PC-9 (cell line): Measurements from ENCODE around the gene TCF12. TPM values are rescaled to one million over a fixed set of nuclear protein-coding genes. Genes with fewer than 3 reads are reported as not detected.

ENCODE experiments used
- BruUV-seq: library from RNA; stranded (reverse); fragments of 400-500 nt; replicated peaks from 2 replicates; lab custom pipeline; 2021; lab: Mats Ljungman, UMichigan
- CTCF ChIA-PET: fragments of 300-600 bp; sonication (Branson Sonifier 250); formaldehyde crosslinking; loops from one replicate; lab custom pipeline; 2022; ENCODE audit warnings: antibody characterized with exemption; lab: Charles Lee
- POLR2A ChIA-PET: fragments of 300-600 bp; sonication (Branson Sonifier 250); formaldehyde crosslinking; loops from one replicate; lab custom pipeline; 2022; ENCODE audit warnings: antibody characterized with exemption; ENCODE audit not compliant: unreplicated experiment; lab: Charles Lee
- DNase-seq, 2 experiments: peaks; one replicate each; pipeline versions ENCODE4 v3.0.0 to v3.0.0-alpha.2; 2015 to 2022; ENCODE audit warnings: mixed read lengths in 1 of 2
- H2AFZ ChIP-seq: fragments of 200-600 bp; sonication (generic); 2 replicates; pipeline ENCODE4 v1.8.1; 2017; ENCODE audit warnings: antibody characterized with exemption
- H3F3A ChIP-seq: fragments of 200-600 bp; sonication (generic); 2 replicates; pipeline ENCODE4 v1.8.1; 2017; ENCODE audit warnings: antibody characterized with exemption, mild to moderate bottlenecking, low read depth; ENCODE audit not compliant: insufficient read depth
- H3K27ac ChIP-seq: fragments of 200-600 bp; sonication (generic); 2 replicates; pipeline ENCODE4 v1.6.1; 2016; ENCODE audit warnings: mixed run types
- H3K27me3 ChIP-seq: fragments of 200-600 bp; sonication (generic); 2 replicates; pipeline ENCODE4 v1.6.1; 2016; ENCODE audit warnings: low read depth, mixed run types; ENCODE audit not compliant: insufficient read depth
- H3K36me3 ChIP-seq: fragments of 200-600 bp; sonication (generic); 2 replicates; pipeline ENCODE4 v1.6.1; 2016; ENCODE audit warnings: low read depth, mixed run types
- H3K4me1 ChIP-seq: fragments of 200-600 bp; sonication (generic); replicated peaks from 2 replicates; pipeline ENCODE4 v1.6.1; 2016; ENCODE audit warnings: mixed run types; ENCODE audit not compliant: insufficient read depth
- H3K4me2 ChIP-seq: fragments of 200-600 bp; sonication (generic); 2 replicates; pipeline ENCODE4 v1.6.1; 2017; ENCODE audit warnings: mixed run types
- H3K4me3 ChIP-seq: fragments of 200-600 bp; sonication (generic); 2 replicates; pipeline ENCODE4 v1.6.1; 2016; ENCODE audit warnings: mixed run types
- H3K79me2 ChIP-seq: fragments of 200-600 bp; sonication (generic); 2 replicates; pipeline ENCODE4 v1.6.1; 2017; ENCODE audit warnings: low read depth, mixed run types
- H3K9me2 ChIP-seq: fragments of 200-600 bp; sonication (generic); 2 replicates; pipeline ENCODE4 v1.8.1; 2017; ENCODE audit warnings: mild to moderate bottlenecking; ENCODE audit not compliant: insufficient read depth
- H3K9me3 ChIP-seq: fragments of 200-600 bp; sonication (generic); 2 replicates; pipeline ENCODE4 v1.8.1; 2016; ENCODE audit warnings: low read depth; ENCODE audit not compliant: insufficient read depth
- H4K20me1 ChIP-seq: fragments of 200-600 bp; sonication (generic); 2 replicates; pipeline ENCODE4 v1.8.1; 2017; ENCODE audit not compliant: insufficient read depth
- EZH2 ChIP-seq: fragments of 200-600 bp; sonication (generic); IDR thresholded peaks from 2 replicates; pipeline ENCODE4 v1.8.0; 2017; ENCODE audit warnings: antibody characterized with exemption, low read depth
- intact Hi-C: fragments of 100-400 bp; cut with micrococcal nuclease; formaldehyde crosslinking; loops from one replicate; pipeline ENCODE4 v1.10.0; 2022; ENCODE audit not compliant: unreplicated experiment
- total RNA-seq: library from RNA; stranded (reverse); gene quantifications from 2 replicates; pipeline ENCODE4 v1.2.3, GENCODE V29; 2021
- TF ChIP-seq, protein P1 (sequence below): fragments of 200-600 bp; sonication (generic); conservative IDR thresholded peaks from 2 replicates; pipeline ENCODE4 v1.6.1; 2017; ENCODE audit warnings: mixed run types, antibody characterized with exemption, mild to moderate bottlenecking, moderate library complexity

TCF12 gene
- total RNA-seq, 1 experiment from 2014 or later, result 60.1 TPM

GRCh38 chr15:57328479-57328878 is 410.0 kb downstream of the TCF12 start:
- CTCF ChIA-PET, result no interaction called here
- Histone ChIP-seq H3F3A (peaks cover 4% of the 10 kb centered on the region; the same call in 1 of the 2 replicates), H3K36me3 (no peaks in the 10 kb centered on the region), H3K27ac (no peak overlapping the region), H3K9me2 (no peaks in the 10 kb centered on the region), H3K9me3 (no peaks in the 10 kb centered on the region), H3K4me2 (no peak overlapping the region), H3K79me2 (no peaks in the 10 kb centered on the region), H2AFZ (no peak overlapping the region), H4K20me1 (no peaks in the 10 kb centered on the region), H3K27me3 (no peaks in the 10 kb centered on the region), H3K4me1 (peaks cover 2% of the 10 kb centered on the region), H3K4me3 (no peak overlapping the region)
- TF ChIP-seq EZH2, result no peak
- TF ChIP-seq, protein P1, sequence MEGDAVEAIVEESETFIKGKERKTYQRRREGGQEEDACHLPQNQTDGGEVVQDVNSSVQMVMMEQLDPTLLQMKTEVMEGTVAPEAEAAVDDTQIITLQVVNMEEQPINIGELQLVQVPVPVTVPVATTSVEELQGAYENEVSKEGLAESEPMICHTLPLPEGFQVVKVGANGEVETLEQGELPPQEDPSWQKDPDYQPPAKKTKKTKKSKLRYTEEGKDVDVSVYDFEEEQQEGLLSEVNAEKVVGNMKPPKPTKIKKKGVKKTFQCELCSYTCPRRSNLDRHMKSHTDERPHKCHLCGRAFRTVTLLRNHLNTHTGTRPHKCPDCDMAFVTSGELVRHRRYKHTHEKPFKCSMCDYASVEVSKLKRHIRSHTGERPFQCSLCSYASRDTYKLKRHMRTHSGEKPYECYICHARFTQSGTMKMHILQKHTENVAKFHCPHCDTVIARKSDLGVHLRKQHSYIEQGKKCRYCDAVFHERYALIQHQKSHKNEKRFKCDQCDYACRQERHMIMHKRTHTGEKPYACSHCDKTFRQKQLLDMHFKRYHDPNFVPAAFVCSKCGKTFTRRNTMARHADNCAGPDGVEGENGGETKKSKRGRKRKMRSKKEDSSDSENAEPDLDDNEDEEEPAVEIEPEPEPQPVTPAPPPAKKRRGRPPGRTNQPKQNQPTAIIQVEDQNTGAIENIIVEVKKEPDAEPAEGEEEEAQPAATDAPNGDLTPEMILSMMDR, result no peak
- intact Hi-C loops, result no loop called here
- no TSS peak for BruUV-seq
- no peak for DNase-seq
- POLR2A ChIA-PET, result interaction anchor here (0.6 kb wide), 1 partner anchor 106 kb away, joined by 3 read pairs; no protein-coding TSS in a partner anchor

- no peaks in the 10 kb centered on the region for H3K9me2 ChIP-seq
- BruUV-seq, result no TSS peak
- no peak overlapping the region for H3K4me2 ChIP-seq
- H3K4me1 ChIP-seq, result no peaks in the 10 kb centered on the region; the same call in 1 of the 2 replicates
- CTCF ChIA-PET, result no interaction called here
- H3K4me3 ChIP-seq, result no peak overlapping the region
- no peak overlapping the region for H3K27ac ChIP-seq
- H3K9me3 ChIP-seq, result no peaks in the 10 kb centered on the region
- peaks cover 4% of the 10 kb centered on the region; the same call in 1 of the 2 replicates for H3F3A ChIP-seq
- no peak overlapping the region for H2AFZ ChIP-seq
- no peak for TF ChIP-seq EZH2
- TF ChIP-seq, protein P1, result no peak
- POLR2A ChIA-PET, result interaction anchor here (0.6 kb wide), 1 partner anchor 105 kb away, joined by 3 read pairs; no protein-coding TSS in a partner anchor
- no peak for DNase-seq
- no peaks in the 10 kb centered on the region for H3K36me3 ChIP-seq
- H4K20me1 ChIP-seq, result no peaks in the 10 kb centered on the region
- H3K27me3 ChIP-seq, result no peaks in the 10 kb centered on the region
- intact Hi-C loops, result no loop called here
- no peaks in the 10 kb centered on the region for H3K79me2 ChIP-seq
Measured at GRCh38 chr15:57328897-57329296, 410.5 kb downstream of the TCF12 start.

DNA sequence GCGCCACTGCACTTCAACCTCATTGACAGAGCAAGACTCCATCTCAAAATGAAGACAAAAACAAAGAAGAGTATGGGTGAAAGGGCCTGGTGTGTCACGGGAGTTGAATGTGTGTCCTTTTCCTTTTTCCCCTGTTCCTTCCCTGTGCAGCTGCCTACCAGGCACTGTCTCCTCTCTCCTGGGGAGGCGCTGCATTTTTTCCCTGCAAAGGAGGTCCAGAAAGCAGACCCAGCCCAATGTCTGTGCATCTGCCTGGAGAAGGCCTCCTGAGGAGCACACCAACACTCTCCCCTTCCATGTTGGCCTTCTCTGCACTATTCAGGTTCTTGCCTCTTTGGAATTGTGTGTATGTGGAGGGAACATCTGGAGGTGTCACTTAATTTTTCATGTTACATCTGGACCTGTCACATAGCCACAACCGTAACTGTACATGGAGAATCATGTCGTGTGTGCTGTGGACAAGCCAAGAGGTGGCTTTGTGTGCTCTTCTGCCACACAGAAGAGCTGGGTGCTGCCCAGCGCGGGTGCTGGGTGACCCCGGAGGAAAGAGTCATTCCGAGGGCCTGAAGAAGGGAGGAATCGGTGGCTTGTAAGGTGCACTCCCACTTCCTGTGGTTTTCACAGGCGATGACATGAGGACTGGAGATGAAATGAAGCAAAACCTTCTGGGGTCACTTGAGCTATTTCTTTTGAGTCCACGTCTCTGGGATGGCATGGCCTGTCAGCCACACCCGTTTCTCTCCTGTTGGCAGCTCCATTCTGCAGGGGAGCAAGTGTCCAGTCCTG is 411.3 kb downstream of the TCF12 start:
- H3K27me3 ChIP-seq, result no peaks in the 10 kb centered on the region
- no peaks in the 10 kb centered on the region; the same call in 1 of the 2 replicates for H3K4me1 ChIP-seq
- TF ChIP-seq EZH2, result no peak
- TF ChIP-seq, protein P1, result no peak
- ChIA-PET POLR2A (no interaction called here), CTCF (no interaction called here)
- no peaks in the 10 kb centered on the region for H3K9me2 ChIP-seq
- no TSS peak for BruUV-seq
- H2AFZ ChIP-seq, result no peak overlapping the region
- intact Hi-C loops, result no loop called here
- no peak overlapping the region for H3K4me3 ChIP-seq
- H4K20me1 ChIP-seq, result no peaks in the 10 kb centered on the region
- no peaks in the 10 kb centered on the region for H3K36me3 ChIP-seq
- no peak for DNase-seq
- peaks cover 2% of the 10 kb centered on the region; the same call in 1 of the 2 replicates for H3F3A ChIP-seq
- no peak overlapping the region for H3K27ac ChIP-seq
- H3K4me2 ChIP-seq, result no peak overlapping the region
- no peaks in the 10 kb centered on the region for H3K9me3 ChIP-seq
- no peaks in the 10 kb centered on the region for H3K79me2 ChIP-seq
